ENCODE measurements around the gene SPEF2.

DNA sequence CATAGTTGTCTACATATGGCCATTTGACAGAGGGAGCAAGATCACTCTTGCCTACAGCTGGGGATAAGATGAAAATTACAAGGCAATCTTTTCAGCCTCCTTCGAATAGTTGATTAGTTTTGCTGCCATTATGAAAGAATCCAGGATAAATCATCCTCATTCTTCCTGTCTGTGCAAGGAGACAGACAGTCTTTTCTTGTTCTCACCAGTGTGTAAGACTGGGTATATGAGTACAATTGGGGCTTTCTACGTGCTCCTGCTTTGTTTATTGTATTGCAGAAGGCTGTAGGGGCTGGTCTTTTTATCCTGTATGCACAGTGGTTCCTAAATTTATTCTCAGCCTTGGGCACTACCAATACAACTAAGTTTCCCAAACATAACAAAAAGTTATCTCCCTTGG, 76.8 kb downstream of the SPEF2 start:
- TF ChIP-seq GATA2 (IDR thresholded peaks at IDR 0.05; ENCODE audit: low read depth, low read length) (peak; percentile 22; the same call in 1 of the 2 replicates), GATA3 (IDR thresholded peaks at IDR 0.05; ENCODE audit: low read depth, low read length) (no peak)

Data from SH-SY5Y (cell line).